IMR-90 (cell line): ENCODE measurements around the gene SAAL1. TPM values are rescaled to one million over a fixed set of nuclear protein-coding genes. Genes with fewer than 3 reads are reported as not detected.

Experiments
- ATAC-seq: fragments of 200-7000 bp; cut with Tn5 transposase; 2 replicates; pipeline ENCODE4 v1.9.1; 2020; ENCODE audit warnings: low read depth, mild to moderate bottlenecking, moderate library complexity
- BruUV-seq: library from RNA; stranded (reverse); fragments of 400-500 nt; replicated peaks from 2 replicates; lab custom pipeline; 2021; lab: Mats Ljungman, UMichigan
- CTCF ChIA-PET: fragments of 300-600 bp; formaldehyde crosslinking; extraction: SDS; loops from one replicate; lab custom pipeline; 2021; ENCODE audit warnings: antibody characterized with exemption; lab: Yijun Ruan, JAX
- POLR2A ChIA-PET: fragments of 300-600 bp; sonication (Branson Sonifier 250); formaldehyde crosslinking; loops from one replicate; lab custom pipeline; 2022; ENCODE audit warnings: antibody characterized with exemption; ENCODE audit not compliant: unreplicated experiment; lab: Charles Lee
- DNase-seq: peaks from one replicate; pipeline ENCODE4 v3.0.0; 2013
- H2AFZ ChIP-seq: replicated peaks from 2 replicates; pipeline ENCODE3; 2013; ENCODE audit warnings: low read length, mild to moderate bottlenecking; ENCODE audit not compliant: poor library complexity
- H2AK5ac ChIP-seq: 2 replicates; pipeline ENCODE4 v1.6.1; 2013; ENCODE audit warnings: low read depth, low read length, inconsistent platforms
- H2AK9ac ChIP-seq: replicated peaks from 2 replicates; pipeline ENCODE3; 2013; ENCODE audit warnings: mild to moderate bottlenecking, low read depth, low read length, moderate library complexity; ENCODE audit not compliant: poor library complexity
- H2BK120ac ChIP-seq: 2 replicates; pipeline ENCODE4 v1.6.1; 2013; ENCODE audit warnings: low read depth, low read length, inconsistent platforms
- H2BK15ac ChIP-seq: 3 replicates; pipeline ENCODE4 v1.6.1; 2013; ENCODE audit warnings: low read depth, low read length, inconsistent platforms
- H2BK20ac ChIP-seq: 2 replicates; pipeline ENCODE4 v1.6.1; 2013; ENCODE audit warnings: low read depth, mild to moderate bottlenecking, inconsistent platforms, low read length, moderate library complexity
- H2BK5ac ChIP-seq: 2 replicates; pipeline ENCODE4 v1.6.1; 2013; ENCODE audit warnings: mild to moderate bottlenecking, low read depth, low read length, inconsistent platforms; ENCODE audit not compliant: poor library complexity, severe bottlenecking
- H3K14ac ChIP-seq: replicated peaks from 2 replicates; pipeline ENCODE4 v1.6.1; 2013; ENCODE audit warnings: low read depth, low read length, inconsistent platforms
- H3K18ac ChIP-seq: 2 replicates; pipeline ENCODE4 v1.6.1; 2013; ENCODE audit warnings: low read depth, low read length, control low read depth
- H3K23ac ChIP-seq: 2 replicates; pipeline ENCODE4 v1.6.1; 2013; ENCODE audit warnings: low read depth, low read length, inconsistent platforms
- H3K27ac ChIP-seq: 2 replicates; pipeline ENCODE4 v1.5.1; 2013; ENCODE audit warnings: mild to moderate bottlenecking, control low read depth, low read length; ENCODE audit not compliant: insufficient read depth
- H3K27me3 ChIP-seq: 2 replicates; pipeline ENCODE4 v1.6.1; 2013; ENCODE audit warnings: low read length; ENCODE audit not compliant: control insufficient read depth, insufficient read depth
- H3K36me3 ChIP-seq: 2 replicates; pipeline ENCODE4 v1.6.1; 2013; ENCODE audit warnings: low read length, mixed read lengths; ENCODE audit not compliant: control insufficient read depth, insufficient read depth
- H3K4ac ChIP-seq: 2 replicates; pipeline ENCODE4 v1.6.1; 2013; ENCODE audit warnings: low read depth, low read length, inconsistent platforms
- H3K4me1 ChIP-seq: 2 replicates; pipeline ENCODE4 v1.6.1; 2013; ENCODE audit warnings: low read length, mixed read lengths; ENCODE audit not compliant: control insufficient read depth, insufficient read depth
- H3K4me2 ChIP-seq: 2 replicates; pipeline ENCODE4 v1.6.1; 2013; ENCODE audit warnings: low read depth, mild to moderate bottlenecking, control low read depth, low read length, moderate library complexity
- H3K4me3 ChIP-seq: 2 replicates; pipeline ENCODE4 v1.5.1; 2013; ENCODE audit warnings: low read depth, mild to moderate bottlenecking, control low read depth, low read length, moderate library complexity; ENCODE audit not compliant: insufficient read depth
- H3K56ac ChIP-seq: 2 replicates; pipeline ENCODE4 v1.6.1; 2013; ENCODE audit warnings: low read length, inconsistent platforms; ENCODE audit not compliant: insufficient read depth; ENCODE audit errors: extremely low read depth
- H3K79me1 ChIP-seq, 2 experiments: 2 replicates each; pipeline ENCODE4 v1.6.1; 2013; ENCODE audit warnings: low read length in 2 of 2, inconsistent platforms in 1 of 2, low read depth in 1 of 2
- H3K9ac ChIP-seq: 2 replicates; pipeline ENCODE4 v1.6.1; 2013; ENCODE audit warnings: low read depth, low read length, control low read depth
- H3K9me1 ChIP-seq: 2 replicates; pipeline ENCODE4 v1.6.1; 2013; ENCODE audit warnings: low read length, inconsistent platforms; ENCODE audit not compliant: insufficient read depth
- H3K9me3 ChIP-seq: 2 replicates; pipeline ENCODE4 v1.6.1; 2013; ENCODE audit warnings: low read length; ENCODE audit not compliant: control insufficient read depth, insufficient read depth
- H4K20me1 ChIP-seq: 2 replicates; pipeline ENCODE4 v1.6.1; 2013; ENCODE audit warnings: low read length, inconsistent platforms; ENCODE audit not compliant: insufficient read depth
- H4K5ac ChIP-seq: 2 replicates; pipeline ENCODE4 v1.6.1; 2013; ENCODE audit warnings: mild to moderate bottlenecking, low read depth, low read length, control low read depth
- H4K8ac ChIP-seq, 2 experiments: 2 replicates each; pipeline ENCODE4 v1.6.1; 2013; ENCODE audit warnings: low read depth in 2 of 2, low read length in 2 of 2, control low read depth in 1 of 2, inconsistent platforms in 1 of 2
- H4K91ac ChIP-seq: 2 replicates; pipeline ENCODE4 v1.6.1; 2013; ENCODE audit warnings: low read depth, low read length, inconsistent platforms; ENCODE audit not compliant: insufficient read depth
- CEBPB ChIP-seq: IDR thresholded peaks from 2 replicates; pipeline ENCODE4 v1.6.1; 2012; ENCODE audit warnings: low read depth, low read length, improper control_type of control experiment
- CHD1 ChIP-seq: IDR thresholded peaks from 2 replicates; pipeline ENCODE4 v1.6.1; 2012; ENCODE audit warnings: low read depth, low read length, improper control_type of control experiment
- CTCF ChIP-seq: conservative IDR thresholded peaks from 2 replicates; pipeline ENCODE4 v1.5.1; 2012; ENCODE audit warnings: mild to moderate bottlenecking, low read depth, low read length, improper control_type of control experiment
- ELK1 ChIP-seq: fragments of 150-350 bp; IDR thresholded peaks from 2 replicates; pipeline ENCODE4 v1.6.1; 2016; ENCODE audit warnings: low read depth, mild to moderate bottlenecking, low read length, moderate library complexity, borderline replicate concordance
- FOS ChIP-seq: fragments of 150-350 bp; IDR thresholded peaks from 2 replicates; pipeline ENCODE4 v1.6.1; 2016; ENCODE audit warnings: low read depth, low read length
- MAFK ChIP-seq: IDR thresholded peaks from 2 replicates; pipeline ENCODE4 v1.6.1; 2012; ENCODE audit warnings: low read depth, low read length, improper control_type of control experiment
- MAZ ChIP-seq: IDR thresholded peaks from 2 replicates; pipeline ENCODE4 v1.6.1; 2012; ENCODE audit warnings: low read depth, mild to moderate bottlenecking, low read length, improper control_type of control experiment, moderate library complexity, borderline replicate concordance
- MXI1 ChIP-seq: IDR thresholded peaks from 2 replicates; pipeline ENCODE4 v1.6.1; 2012; ENCODE audit warnings: low read depth, mild to moderate bottlenecking, low read length, moderate library complexity, borderline replicate concordance
- NFE2L2 ChIP-seq: fragments of 150-350 bp; IDR thresholded peaks from 2 replicates; pipeline ENCODE4 v1.6.1; 2016; ENCODE audit warnings: low read depth, mild to moderate bottlenecking, low read length
- POLR2A ChIP-seq: IDR thresholded peaks from 2 replicates; pipeline ENCODE4 v1.6.1; 2012; ENCODE audit warnings: mild to moderate bottlenecking, low read depth, low read length
- RAD21 ChIP-seq: IDR thresholded peaks from 2 replicates; pipeline ENCODE4 v1.6.1; 2012; ENCODE audit warnings: low read length, improper control_type of control experiment
- RCOR1 ChIP-seq: IDR thresholded peaks from 2 replicates; pipeline ENCODE4 v1.6.1; 2012; ENCODE audit warnings: mild to moderate bottlenecking, low read length, improper control_type of control experiment; ENCODE audit not compliant: insufficient replicate concordance
- RFX5 ChIP-seq: IDR thresholded peaks from 2 replicates; pipeline ENCODE4 v1.8.0; 2012; ENCODE audit warnings: low read depth, mild to moderate bottlenecking, low read length, moderate library complexity
- SMC3 ChIP-seq: fragments of 150-350 bp; IDR thresholded peaks from 2 replicates; pipeline ENCODE4 v1.6.1; 2016; ENCODE audit warnings: low read depth, mild to moderate bottlenecking, antibody characterized with exemption, low read length, moderate library complexity
- USF2 ChIP-seq: fragments of 150-350 bp; IDR thresholded peaks from 2 replicates; pipeline ENCODE4 v1.6.1; 2017; ENCODE audit warnings: mild to moderate bottlenecking, antibody characterized with exemption, low read length, low read depth
- WGBS, 2 experiments: methylation state at CpG; one replicate each; pipeline versions ENCODE4 v1.1.5 to v1.1.7; 2013; ENCODE audit warnings: missing lambda C conversion rate in 2 of 2; ENCODE audit not compliant: insufficient read length in 1 of 2; ENCODE audit errors: extremely low coverage in 2 of 2; 5-methylcytosine and 5-hydroxymethylcytosine counted together
- dilution Hi-C: fragments of 300-500 bp; cut with HindIII; formaldehyde crosslinking; loops from one replicate; pipeline ENCODE4 v1.14.3; 2018; ENCODE audit warnings: low sequenced_read_pairs; ENCODE audit not compliant: unreplicated experiment
- in situ Hi-C: fragments of 300-500 bp; cut with MboI; formaldehyde crosslinking; loops from 3 replicates; pipeline ENCODE4 v1.14.3; 2019; ENCODE audit warnings: low sequenced_read_pairs, inconsistent platforms, mixed read lengths
- intact Hi-C: fragments of 100-400 bp; cut with micrococcal nuclease; formaldehyde crosslinking; loops from 2 replicates; pipeline ENCODE4 v1.10.0; 2022
- polyA plus RNA-seq, 3 experiments: library from polyadenylated mRNA; depleted of rRNA; stranded (reverse); fragments of >200 nt; gene quantifications; 2 replicates each; pipeline ENCODE4 v1.2.3, GENCODE V29; 2012; ENCODE audit warnings: low replicate concordance in 1 of 3
- total RNA-seq: library from RNA; depleted of rRNA; stranded (reverse); fragments of >200 nt; gene quantifications from 2 replicates; pipeline ENCODE4 v1.2.3, GENCODE V29; 2012

SAAL1 gene
- total and polyA plus RNA-seq, 2 of the 4 experiments (the other 2 are of a cell fraction), result 12.5 to 12.8 TPM

- ChIA-PET CTCF (no interaction called here), POLR2A (no interaction called here)
- BruUV-seq, result no TSS peak
- Histone ChIP-seq H3K14ac (no peak overlapping the region), H2BK5ac (no peak overlapping the region), H3K27me3 (no peaks in the 10 kb centered on the region), H3K56ac (no peak overlapping the region), H3K23ac (no peak overlapping the region), H3K9me1 (no peaks in the 10 kb centered on the region), H3K36me3 (no peaks in the 10 kb centered on the region), H3K4ac (no peak overlapping the region), H3K9ac (no peak overlapping the region), H3K4me1 (no peaks in the 10 kb centered on the region), H2AK5ac (no peak overlapping the region), H4K91ac (no peak overlapping the region), H4K8ac (no peak overlapping the region), H2BK120ac (no peak overlapping the region), H2BK15ac (no peak overlapping the region), H3K79me1 (no peaks in the 10 kb centered on the region), H2BK20ac (no peak overlapping the region), H3K18ac (no peak overlapping the region), H3K4me3 (no peak overlapping the region), H4K20me1 (no peaks in the 10 kb centered on the region), H2AFZ (no peak overlapping the region), H2AK9ac (no peak overlapping the region), H4K5ac (no peak overlapping the region), H3K9me3 (no peaks in the 10 kb centered on the region), H3K27ac (no peak overlapping the region), H3K4me2 (no peak overlapping the region)
- dilution Hi-C loops (no loop called here), intact Hi-C loops (no loop called here), in situ Hi-C loops (no loop called here)
- DNase-seq, result no peak
- TF ChIP-seq MXI1 (no peak), RCOR1 (no peak), NFE2L2 (no peak), SMC3 (no peak), POLR2A (no peak), CEBPB (no peak), FOS (no peak), USF2 (no peak), RFX5 (no peak), MAZ (no peak), CHD1 (no peak), ELK1 (no peak), CTCF (no peak), MAFK (no peak), RAD21 (no peak)
- no peak for ATAC-seq
- 40% methylated on average over 1 of the region's 4 CpGs; no CpG with 5 or more reads in 1 of the 2 experiments for WGBS, 2 experiments
These were observed 41.9 kb downstream of the SAAL1 start for GRCh38 chr11:18063862-18064434.
